ENCODE results near the gene FTO. TPM values are rescaled to one million over a fixed set of nuclear protein-coding genes. Genes with fewer than 3 reads are reported as not detected.

The FTO gene
- total RNA-seq = 117 and 124 TPM in 2 replicates

DNA sequence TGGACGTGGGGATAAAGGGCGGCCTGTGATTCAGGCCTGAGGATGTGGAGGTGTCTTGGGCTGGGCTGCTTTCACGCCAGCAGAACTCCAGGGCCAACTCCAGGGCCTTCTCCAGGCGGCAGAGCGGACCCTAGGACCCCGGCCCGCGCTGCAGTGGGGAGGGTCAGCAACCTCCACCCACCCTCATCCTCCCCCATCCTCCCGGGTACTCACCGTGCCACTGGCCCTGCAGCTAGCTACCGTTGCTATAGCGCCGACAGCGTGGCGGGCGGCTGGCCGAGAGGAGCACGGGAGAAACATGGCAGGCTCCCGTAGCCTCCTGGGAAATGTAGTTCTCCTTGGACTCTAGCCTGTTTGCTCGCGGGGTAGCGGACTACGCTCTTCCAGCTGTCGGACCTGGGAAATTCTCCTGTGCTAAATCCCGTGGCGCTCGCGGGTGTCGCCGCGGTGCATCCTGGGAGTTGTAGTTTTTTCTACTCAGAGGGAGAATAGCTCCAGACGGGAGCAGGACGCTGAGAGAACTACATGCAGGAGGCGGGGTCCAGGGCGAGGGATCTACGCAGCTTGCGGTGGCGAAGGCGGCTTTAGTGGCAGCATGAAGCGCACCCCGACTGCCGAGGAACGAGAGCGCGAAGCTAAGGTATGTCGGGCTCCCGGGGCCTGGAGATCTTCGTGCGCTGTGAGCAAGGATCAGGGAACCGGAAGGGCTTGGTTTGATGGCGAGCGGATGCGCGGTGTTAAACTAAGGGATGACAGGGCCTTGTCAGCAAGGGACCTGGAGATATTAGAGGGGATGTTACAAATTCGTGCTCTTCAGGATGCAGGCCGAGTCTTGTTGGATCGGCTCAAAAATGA is at the start of gene FTO, which contains the start of gene RPGRIP1L:
Gene FTO, plus strand, starts transcription at position 567 of the 855 bp plus-strand sequence.
Gene RPGRIP1L, minus strand, starts transcription at position 270 of the 855 bp plus-strand sequence. CDS start 3,136 bp downstream, outside the sequence.

Other genes starting within 250 kb of the FTO start
- 24.4 and 27.4 TPM in 2 replicates for gene AKTIP, start 200.9 kb upstream of the FTO start, total RNA-seq
- 14.8 and 15.3 TPM in 2 replicates for gene RPGRIP1L, start 297 bp upstream of the FTO start, total RNA-seq